ENCODE measurements around the gene EVA1A.
A peak's percentile ranks its signal among the peaks of the same experiment; 100 is the strongest.

The EVA1A gene

DNA sequence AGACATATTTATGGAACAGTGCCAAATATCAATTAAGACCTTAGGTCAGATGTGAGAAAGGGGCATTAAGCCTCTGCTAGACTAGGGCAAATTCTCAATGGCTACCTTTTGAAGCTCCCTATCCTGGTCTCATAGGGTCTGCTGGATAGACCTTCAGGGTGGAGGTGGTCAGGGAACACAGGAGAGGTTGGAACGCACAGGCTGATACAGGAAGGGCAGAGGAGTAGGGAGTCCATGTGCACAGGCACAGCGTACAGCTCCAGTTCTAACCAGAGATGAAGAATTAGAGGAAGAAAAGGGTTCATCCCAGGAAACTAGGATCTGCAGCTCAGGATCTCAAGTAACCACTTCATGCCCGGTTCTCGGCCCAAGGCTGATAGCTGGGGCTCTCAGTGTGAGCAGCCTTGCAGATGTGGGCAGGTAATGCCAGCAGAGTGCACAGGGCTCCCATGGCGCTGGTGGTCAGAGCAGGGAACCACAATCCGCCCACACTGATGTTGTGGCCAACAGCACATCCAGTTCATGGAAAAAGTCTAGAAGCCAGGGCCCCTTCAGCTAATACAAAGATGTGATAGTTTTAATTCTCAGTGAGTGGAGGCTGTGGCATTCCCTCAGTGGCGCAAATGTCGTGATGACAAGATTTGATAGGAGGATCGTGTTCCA, 3.4 kb upstream of the EVA1A start:
- no peak for FAIRE-seq

GRCh38 chr2:75563591-75563990, 2.9 kb upstream of the EVA1A start:
- FAIRE-seq = no peak

More for the DNA sequence above, 3.4 kb upstream of the EVA1A start:
- no peak for DNase-seq (ENCODE audit: insufficient read length, low spot score)

DNA sequence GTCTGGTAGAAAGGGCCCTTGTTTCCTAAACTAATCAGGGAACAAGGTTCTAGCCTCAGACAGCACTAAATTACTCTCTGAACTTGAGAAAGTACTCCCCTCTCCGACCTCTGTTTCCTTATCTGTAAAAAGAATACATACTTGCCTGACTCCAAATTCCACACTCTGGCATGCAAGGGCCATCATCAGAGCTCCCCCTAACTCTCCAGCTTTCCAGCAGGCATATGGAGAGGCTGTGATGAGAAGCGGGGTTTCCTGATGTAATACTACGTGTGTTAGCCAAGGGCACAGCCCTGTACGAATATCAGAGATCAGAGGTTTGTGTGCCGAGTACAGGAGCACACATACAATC, 1.8 kb upstream of the EVA1A start:
- FAIRE-seq (peak; percentile 42), DNase-seq (ENCODE audit: insufficient read length, low spot score) (no peak)

More at GRCh38 chr2:75563591-75563990, 2.9 kb upstream of the EVA1A start:
- DNase-seq (ENCODE audit: insufficient read length, low spot score) = no peak

GRCh38 chr2:75561566-75562512, 1.1 kb upstream of the EVA1A start:
- FAIRE-seq (no peak), DNase-seq (ENCODE audit: insufficient read length, low spot score) (no peak)

DNA sequence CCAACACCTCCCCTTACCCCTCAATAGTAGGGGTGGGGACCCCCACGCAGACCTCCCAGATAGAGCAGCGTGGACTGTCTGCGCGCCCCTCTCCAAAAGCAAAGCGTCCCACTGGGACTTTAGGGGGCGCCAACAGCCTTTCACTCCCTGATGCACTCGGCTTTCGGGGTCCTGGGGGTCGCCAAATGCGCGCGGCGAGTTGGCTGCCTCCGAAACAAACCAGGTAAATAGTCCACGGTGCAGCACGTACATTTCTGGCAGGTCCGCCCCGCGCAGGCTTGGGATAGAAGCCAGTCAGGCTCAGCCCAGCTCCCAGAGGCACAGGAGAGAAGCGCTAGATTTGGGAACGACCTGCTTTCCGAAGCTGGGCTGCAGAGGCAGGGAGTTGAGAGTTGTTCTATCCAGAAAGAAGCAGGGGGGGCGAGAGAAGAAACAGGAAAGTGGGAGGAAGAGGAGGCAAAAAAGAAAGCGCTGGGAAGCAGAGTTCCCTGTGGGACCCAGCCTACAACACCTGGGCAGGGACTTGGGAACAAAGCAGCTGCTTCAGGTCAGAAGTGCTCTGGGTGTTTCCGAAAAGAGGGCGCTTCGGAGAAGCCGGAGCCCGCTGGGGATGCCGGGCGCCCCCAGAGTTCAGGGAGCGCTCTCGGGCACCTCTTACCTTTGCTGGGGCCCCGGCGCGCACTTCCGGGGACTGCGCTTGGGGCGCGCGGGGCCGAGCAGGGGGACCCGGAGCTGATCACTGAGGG, 544 bp downstream of the EVA1A start:
- no peak for FAIRE-seq
- DNase-seq (ENCODE audit: insufficient read length, low spot score) = no peak

- FAIRE-seq = no peak
Observed at GRCh38 chr2:75559680-75560021, 1.1 kb downstream of the EVA1A start.

GRCh38 chr2:75558786-75559679, 1.7 kb downstream of the EVA1A start:
- DNase-seq (ENCODE audit: insufficient read length, low spot score) (no peak), FAIRE-seq (peak; percentile 16)

More at GRCh38 chr2:75559680-75560021, 1.1 kb downstream of the EVA1A start:
- DNase-seq (ENCODE audit: insufficient read length, low spot score) = no peak

DNA sequence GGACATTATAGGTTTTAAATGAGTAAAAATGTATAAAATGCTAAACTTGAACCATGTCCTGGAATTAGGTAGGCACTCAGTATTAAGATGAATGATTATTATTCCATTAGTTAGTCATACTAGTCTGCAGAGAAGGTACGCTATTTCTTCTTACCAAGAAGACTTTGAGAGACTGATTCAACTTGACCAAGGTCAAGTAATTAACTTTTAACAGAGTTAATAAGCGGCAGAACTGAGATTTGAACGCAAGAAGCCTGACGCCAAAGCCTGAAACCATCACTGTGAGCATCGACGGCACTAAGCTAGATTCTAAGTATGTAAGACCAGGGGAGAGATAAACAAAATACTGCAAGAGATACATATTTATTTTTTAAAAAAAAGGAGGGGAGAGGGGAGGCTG, 2.6 kb downstream of the EVA1A start:
- no peak for DNase-seq (ENCODE audit: insufficient read length, low spot score)
- no peak for FAIRE-seq

DNA sequence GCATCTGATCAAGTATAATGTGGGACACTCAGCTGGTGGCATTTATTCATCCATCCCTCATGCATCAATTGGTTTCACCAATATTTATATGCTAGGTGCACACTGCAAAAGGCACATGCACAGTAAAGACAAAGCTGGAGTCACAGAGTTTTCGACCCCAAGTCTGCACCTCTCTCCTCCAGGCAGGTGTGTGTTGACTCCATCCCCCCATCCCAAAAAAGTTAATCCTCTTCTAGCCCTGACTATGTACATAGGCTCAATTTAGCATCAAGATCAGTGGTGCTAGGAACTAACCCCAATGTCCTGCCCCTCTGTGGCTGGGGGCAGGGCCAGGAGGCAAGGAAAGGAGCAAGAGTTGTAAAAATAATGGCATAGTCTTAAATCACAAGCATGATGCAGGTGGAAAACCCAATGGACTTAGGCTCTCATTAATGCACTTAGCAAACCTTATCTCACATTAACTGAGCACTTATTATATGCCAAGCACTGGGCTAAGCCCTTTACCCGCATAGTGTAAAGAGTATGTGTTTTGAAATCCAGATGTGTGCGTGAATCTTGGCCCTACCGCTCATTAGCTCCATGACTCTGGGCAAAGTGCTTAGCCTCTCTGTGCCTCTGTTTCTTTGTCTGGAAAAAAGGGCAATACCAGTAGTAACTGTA, 3.1 kb downstream of the EVA1A start:
- DNase-seq (ENCODE audit: insufficient read length, low spot score) = no peak
- no peak for FAIRE-seq

DNA sequence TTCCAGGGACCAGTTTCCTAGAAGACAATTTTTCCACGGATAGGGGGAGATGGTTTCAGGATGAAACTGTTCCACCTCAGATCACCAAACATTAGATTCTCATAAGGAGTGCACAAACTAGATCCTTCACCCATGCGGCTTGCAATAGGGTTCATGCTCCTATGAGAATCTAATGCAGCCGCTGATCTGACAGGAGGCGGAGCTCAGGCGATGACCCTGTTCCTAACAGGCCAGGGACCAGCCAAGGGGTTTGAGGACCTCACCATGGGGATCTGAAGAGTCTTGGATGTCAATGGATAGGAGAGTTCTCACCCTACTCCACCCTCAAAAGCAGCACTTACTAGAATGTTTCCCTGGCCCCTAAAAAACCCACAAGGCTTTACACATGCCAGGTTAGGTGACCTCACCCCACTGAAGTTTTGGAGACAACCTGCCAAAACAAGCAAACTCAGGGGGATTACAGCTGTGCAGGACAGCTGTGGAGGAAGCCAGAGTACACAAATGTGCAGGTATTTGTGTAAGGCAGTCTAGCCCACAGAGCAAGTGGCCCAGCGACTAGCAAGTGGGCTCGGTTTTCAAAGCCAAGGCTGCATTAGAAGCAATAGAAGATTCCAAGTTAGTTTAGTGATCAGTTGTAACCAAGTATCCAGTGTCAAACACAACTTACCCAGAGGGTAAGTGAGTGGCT, 3.9 kb downstream of the EVA1A start:
- FAIRE-seq (no peak), DNase-seq (ENCODE audit: insufficient read length, low spot score) (no peak)

DNA sequence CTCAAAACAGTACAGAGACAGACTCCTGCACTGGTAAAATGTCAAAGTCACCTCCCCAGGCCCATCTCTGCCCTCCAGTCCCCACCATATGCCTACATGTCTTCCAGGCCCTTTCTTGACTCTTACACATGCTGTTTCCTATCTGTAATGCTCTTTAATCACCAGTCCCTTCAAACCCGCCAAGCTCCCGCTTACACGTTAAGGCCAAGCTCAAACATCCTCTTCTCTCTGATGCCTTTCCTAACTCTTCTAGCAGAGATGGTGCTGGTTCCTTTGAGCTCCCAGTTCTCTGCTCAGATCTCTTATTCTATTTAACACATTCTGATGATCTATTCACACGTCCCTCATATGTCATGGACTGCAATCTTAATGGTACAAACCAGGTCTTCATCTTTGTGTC, 5.0 kb downstream of the EVA1A start:
- no peak for DNase-seq (ENCODE audit: insufficient read length, low spot score)
- no peak for FAIRE-seq

GRCh38 chr2:75553935-75554531, 6.7 kb downstream of the EVA1A start:
- FAIRE-seq = no peak
- DNase-seq (ENCODE audit: insufficient read length, low spot score) = no peak

- FAIRE-seq = no peak
- no peak for DNase-seq (ENCODE audit: insufficient read length, low spot score)
Observed at GRCh38 chr2:75552222-75552621, 8.5 kb downstream of the EVA1A start.

- DNase-seq (ENCODE audit: insufficient read length, low spot score) = no peak
- no peak for FAIRE-seq
Observed at GRCh38 chr2:75551434-75551833, 9.3 kb downstream of the EVA1A start.

DNA sequence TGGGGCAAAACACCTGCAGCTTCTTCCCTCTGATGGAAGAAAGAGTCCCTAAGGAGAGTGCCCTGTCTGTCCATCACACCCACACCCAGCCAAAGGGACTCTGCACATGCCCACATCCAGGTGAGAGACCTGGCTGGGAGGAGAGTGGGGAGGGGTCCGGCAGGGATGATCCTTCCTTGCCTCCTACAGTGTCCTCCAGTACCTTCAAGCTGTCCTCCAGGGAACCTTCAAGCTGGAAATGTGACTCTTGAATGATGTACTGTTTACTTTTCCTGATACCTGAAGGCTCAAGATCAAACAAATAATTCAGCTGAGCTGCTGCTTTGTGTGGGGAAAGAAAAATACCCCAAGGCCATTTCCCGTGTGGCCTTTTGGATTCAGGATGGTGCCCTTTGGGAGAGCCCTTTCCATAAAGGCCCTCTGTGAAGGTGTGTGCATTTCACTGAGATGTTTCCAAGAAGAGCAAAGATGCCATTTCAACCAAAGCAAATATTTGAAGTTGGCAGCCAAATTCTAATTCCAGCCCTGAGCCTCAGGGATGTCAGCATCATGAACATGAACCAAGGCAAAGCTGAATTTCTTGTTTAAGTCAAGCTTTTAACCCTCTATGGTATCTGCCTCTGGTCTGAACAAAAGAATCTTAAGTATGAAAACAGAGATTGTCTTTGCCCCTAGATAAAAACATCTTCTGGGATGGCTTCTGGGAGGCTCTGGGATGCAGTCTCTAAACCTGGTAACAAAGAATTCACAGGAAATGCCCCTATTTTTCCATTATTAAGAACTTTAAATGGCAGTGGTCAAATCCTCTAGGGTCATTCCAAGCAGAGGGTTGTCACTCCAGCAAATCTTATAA, 11.1 kb downstream of the EVA1A start:
- DNase-seq (ENCODE audit: insufficient read length, low spot score) (no peak), FAIRE-seq (no peak)

- DNase-seq (ENCODE audit: insufficient read length, low spot score) = no peak
- FAIRE-seq = no peak
Observed at GRCh38 chr2:75548036-75548573, 12.6 kb downstream of the EVA1A start.

DNA sequence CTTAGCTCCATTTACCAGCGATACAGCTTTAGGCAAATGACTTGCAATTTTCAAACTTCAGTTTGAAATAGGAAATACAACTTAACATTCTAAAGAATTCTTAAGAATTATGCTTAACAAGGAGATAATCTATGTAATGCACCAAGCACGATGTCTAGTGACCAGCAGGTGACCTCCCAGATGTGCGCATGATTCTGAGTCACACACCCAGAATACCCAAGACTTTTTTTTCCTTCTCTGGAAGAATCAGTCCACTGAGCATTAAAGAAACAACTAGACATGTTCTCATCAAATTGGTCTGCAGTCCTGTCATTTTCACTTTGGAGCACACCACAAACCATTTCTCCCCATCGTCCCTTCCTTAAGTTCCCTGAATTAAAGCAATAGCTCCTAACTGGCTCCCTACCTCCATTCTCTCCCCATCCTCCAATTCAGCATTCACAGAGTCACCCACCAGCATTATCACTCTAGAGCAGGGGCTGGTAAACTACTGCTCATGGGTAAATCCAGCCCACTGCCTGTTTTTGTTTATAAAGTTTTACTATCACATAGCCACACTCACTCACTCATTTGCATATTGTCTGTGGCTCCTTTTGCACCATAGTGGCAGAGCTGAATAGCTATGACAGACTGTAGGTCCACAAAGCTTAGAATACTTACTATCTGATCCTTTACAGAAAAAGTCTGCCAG, 13.2 kb downstream of the EVA1A start:
- FAIRE-seq (no peak), DNase-seq (ENCODE audit: insufficient read length, low spot score) (no peak)
